ENCODE data around the gene LPIN3.

DNA sequence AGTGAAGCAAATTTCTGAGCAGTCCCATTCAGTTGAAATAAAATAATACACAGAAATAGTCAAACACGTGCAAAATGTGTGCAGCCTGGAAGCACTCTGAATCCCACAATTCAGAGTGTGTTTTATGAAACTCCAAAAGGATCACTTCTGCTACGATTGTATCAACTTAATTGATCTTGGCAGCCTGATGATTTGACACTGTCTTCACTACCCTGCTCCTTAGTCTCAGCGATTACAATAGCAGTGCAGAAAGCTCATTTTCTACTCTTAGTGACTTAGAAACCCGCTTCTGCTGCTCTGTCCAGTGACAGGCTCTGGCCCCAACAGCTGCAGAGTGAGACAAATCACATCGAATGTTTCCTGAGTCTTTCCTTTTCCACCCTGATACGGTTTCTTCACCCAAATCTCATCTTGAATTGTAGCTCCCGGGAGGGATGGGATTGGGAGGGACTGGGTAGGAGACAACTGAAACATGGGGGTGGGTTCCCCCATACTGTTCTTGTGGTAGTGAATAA lies 42.2 kb downstream of the LPIN3 start:
- TF ChIP-seq, protein P1, sequence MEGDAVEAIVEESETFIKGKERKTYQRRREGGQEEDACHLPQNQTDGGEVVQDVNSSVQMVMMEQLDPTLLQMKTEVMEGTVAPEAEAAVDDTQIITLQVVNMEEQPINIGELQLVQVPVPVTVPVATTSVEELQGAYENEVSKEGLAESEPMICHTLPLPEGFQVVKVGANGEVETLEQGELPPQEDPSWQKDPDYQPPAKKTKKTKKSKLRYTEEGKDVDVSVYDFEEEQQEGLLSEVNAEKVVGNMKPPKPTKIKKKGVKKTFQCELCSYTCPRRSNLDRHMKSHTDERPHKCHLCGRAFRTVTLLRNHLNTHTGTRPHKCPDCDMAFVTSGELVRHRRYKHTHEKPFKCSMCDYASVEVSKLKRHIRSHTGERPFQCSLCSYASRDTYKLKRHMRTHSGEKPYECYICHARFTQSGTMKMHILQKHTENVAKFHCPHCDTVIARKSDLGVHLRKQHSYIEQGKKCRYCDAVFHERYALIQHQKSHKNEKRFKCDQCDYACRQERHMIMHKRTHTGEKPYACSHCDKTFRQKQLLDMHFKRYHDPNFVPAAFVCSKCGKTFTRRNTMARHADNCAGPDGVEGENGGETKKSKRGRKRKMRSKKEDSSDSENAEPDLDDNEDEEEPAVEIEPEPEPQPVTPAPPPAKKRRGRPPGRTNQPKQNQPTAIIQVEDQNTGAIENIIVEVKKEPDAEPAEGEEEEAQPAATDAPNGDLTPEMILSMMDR (IDR thresholded peaks at IDR 0.05; ENCODE audit: low read depth, low read length): no peak
- TF ChIP-seq MAX (IDR thresholded peaks at IDR 0.05; ENCODE audit: low read depth, low read length) (no peak), POLR2A (IDR thresholded peaks at IDR 0.05; ENCODE audit: extremely low read depth, insufficient read length) (no peak), MYC (IDR thresholded peaks at IDR 0.05; ENCODE audit: low read depth, low read length) (no peak)

Data from NB4 (cell line).